Measurements from ENCODE around the gene SLC44A3. TPM values are rescaled to one million over a fixed set of nuclear protein-coding genes. Genes with fewer than 3 reads are reported as not detected.

SLC44A3 gene
- total RNA-seq, 6 experiments from 2014 or later, result 1.9 to 8.7 (median 7.4) TPM

DNA sequence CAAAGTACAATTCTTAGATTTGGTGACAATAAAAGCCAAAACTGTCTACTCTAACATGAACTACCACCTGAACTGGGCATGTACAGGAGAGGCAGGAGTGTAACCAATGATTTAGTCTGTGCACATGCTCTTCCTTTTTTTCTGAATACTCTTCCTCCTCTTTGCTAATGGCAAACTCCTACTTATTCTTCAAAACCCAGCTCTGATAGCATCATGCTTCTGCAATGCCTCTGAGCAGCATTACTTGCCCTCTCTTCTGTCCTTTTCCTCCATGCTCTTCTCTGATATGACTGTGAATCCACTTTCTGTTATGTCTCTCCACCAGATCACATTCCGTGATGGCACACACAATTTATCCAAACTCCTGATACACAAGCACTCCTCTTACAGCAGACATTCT lies 75.4 kb downstream of the SLC44A3 start:
- H3K27me3 ChIP-seq, result no peaks in the 10 kb centered on the region
- TF ChIP-seq POLR2A (IDR thresholded peaks at IDR 0.05), result no peak
- TF ChIP-seq, protein P1, sequence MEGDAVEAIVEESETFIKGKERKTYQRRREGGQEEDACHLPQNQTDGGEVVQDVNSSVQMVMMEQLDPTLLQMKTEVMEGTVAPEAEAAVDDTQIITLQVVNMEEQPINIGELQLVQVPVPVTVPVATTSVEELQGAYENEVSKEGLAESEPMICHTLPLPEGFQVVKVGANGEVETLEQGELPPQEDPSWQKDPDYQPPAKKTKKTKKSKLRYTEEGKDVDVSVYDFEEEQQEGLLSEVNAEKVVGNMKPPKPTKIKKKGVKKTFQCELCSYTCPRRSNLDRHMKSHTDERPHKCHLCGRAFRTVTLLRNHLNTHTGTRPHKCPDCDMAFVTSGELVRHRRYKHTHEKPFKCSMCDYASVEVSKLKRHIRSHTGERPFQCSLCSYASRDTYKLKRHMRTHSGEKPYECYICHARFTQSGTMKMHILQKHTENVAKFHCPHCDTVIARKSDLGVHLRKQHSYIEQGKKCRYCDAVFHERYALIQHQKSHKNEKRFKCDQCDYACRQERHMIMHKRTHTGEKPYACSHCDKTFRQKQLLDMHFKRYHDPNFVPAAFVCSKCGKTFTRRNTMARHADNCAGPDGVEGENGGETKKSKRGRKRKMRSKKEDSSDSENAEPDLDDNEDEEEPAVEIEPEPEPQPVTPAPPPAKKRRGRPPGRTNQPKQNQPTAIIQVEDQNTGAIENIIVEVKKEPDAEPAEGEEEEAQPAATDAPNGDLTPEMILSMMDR (IDR thresholded peaks at IDR 0.05), result no peak
- intact Hi-C loops (cut with DNase I), result no loop called here
- H3K4me1 ChIP-seq, result no peaks in the 10 kb centered on the region
- no peak overlapping the region for H3K27ac ChIP-seq
- H3K9me3 ChIP-seq, result no peaks in the 10 kb centered on the region
- no peak for DNase-seq
- peaks cover 1 to 54% (median 22%) of the 10 kb centered on the region in 4 donors for H3K36me3 ChIP-seq
- no peak overlapping the region for H3K4me3 ChIP-seq
- WGBS (ENCODE audit: insufficient coverage, low coverage, low lambda C conversion rate, missing lambda C conversion rate), result 80% methylated on average over 1 of the region's 1 CpG
- no peak for ATAC-seq

DNA sequence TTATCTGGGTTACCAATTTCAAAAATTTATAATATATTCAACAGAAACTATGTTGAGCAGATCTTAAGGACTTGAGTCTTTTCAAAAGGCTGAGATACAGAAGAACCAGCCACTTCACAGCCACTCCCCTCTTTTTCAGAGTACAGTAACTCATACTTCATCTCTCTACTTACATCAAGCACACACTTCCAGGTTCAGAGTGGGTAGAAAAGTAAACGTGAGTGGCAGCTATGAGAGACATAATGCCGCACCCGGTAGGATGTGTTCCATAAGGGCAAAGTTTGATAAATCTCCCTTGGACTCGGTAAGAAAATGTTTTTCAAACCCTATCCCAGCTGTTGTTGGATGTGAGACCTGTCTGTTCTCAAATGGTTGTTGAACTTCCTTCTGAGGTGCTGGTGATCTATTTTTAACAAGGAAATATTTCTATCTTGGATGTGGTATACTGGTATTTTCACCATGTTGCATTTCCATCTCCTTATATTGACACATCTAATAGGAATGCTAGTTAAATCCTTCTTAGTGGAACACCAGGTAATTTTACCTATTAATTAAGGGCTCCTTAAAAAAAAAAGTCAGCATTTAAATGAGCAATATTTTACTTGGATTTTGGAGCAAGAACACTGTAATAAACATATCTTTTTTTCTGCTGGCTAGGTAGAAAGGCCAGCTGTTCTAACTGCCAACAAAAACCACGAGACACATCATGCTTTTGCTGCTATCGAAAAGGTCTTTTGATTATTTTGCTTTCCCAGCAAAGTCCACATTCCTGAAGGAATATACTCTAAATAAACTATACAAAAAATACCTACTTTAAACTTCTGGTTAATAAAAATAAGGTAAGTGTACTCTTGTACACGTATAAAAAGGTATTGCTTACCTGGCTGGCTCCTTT lies 78.6 kb downstream of the SLC44A3 start:
- no peaks in the 10 kb centered on the region for H3K27me3 ChIP-seq
- intact Hi-C loops (cut with DNase I), result no loop called here
- no peaks in the 10 kb centered on the region for H3K4me1 ChIP-seq
- peaks cover 3 to 80% (median 27%) of the 10 kb centered on the region in 4 donors for H3K36me3 ChIP-seq
- DNase-seq (no peak), ATAC-seq (no peak)
- H3K4me3 ChIP-seq, result no peak overlapping the region
- TF ChIP-seq, protein P1 (IDR thresholded peaks at IDR 0.05), result no peak
- TF ChIP-seq POLR2A (IDR thresholded peaks at IDR 0.05), result no peak
- H3K9me3 ChIP-seq, result no peaks in the 10 kb centered on the region
- H3K27ac ChIP-seq, result no peak overlapping the region
- WGBS (ENCODE audit: insufficient coverage, low coverage, low lambda C conversion rate, missing lambda C conversion rate), result 89% methylated on average over 7 of the region's 7 CpGs

DNA sequence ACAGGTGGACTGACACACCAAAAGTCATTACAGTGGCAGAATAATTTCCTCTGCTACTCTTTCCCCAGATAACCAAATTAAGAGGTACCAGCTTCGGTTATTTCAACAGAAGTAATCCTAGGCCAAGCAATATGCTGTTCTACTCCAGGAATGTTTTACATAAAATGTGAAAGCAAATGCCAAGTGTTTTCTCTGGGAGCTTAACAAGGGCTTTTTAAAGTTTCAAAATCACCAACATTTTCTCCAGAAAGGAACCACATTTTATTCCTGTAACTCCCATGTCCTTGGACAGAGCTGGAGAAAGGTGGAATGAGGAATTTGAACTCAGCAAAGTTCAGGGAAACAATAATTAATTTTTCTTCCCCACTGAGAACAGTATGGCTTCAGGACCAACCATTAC lies 79.6 kb downstream of the SLC44A3 start:
- no peak overlapping the region for H3K27ac ChIP-seq
- DNase-seq, result no peak
- H3K27me3 ChIP-seq, result no peaks in the 10 kb centered on the region
- intact Hi-C loops (cut with DNase I), result no loop called here
- H3K4me3 ChIP-seq, result no peak overlapping the region
- H3K9me3 ChIP-seq, result no peaks in the 10 kb centered on the region
- ATAC-seq, result no peak
- peaks cover 3 to 80% (median 26%) of the 10 kb centered on the region in 4 donors for H3K36me3 ChIP-seq
- 100% methylated on average over 1 of the region's 1 CpG for WGBS (ENCODE audit: insufficient coverage, low coverage, low lambda C conversion rate, missing lambda C conversion rate)
- TF ChIP-seq, protein P1 (IDR thresholded peaks at IDR 0.05), result no peak
- no peak for TF ChIP-seq POLR2A (IDR thresholded peaks at IDR 0.05)
- no peaks in the 10 kb centered on the region for H3K4me1 ChIP-seq

DNA sequence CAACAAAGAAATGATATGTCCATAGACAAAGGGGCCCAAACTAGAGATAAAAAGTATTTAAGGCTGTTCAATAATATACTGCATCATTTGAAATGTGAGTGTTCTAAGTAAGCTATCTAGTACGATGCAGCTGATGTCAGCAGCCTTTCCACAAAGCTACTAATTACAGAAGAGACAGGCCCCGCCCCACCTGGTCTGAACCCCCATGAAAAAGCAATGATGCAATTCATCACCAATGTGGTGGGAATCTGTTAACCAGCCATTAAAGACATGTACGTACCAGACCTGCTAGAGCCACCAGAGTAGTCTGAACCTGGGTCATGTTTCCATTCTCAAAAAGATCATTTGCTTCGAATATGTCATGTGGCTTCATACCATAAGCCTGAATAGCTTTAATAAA lies 81.7 kb downstream of the SLC44A3 start:
- Histone ChIP-seq H3K4me1 (no peaks in the 10 kb centered on the region), H3K9me3 (no peaks in the 10 kb centered on the region), H3K4me3 (no peak overlapping the region), H3K36me3 (peaks cover 0 to 60% (median 16%) of the 10 kb centered on the region in 4 donors), H3K27me3 (no peaks in the 10 kb centered on the region), H3K27ac (no peak overlapping the region)
- WGBS (ENCODE audit: insufficient coverage, low coverage, low lambda C conversion rate, missing lambda C conversion rate), result 77% methylated on average over 3 of the region's 4 CpGs
- DNase-seq (no peak), ATAC-seq (no peak)
- intact Hi-C loops (cut with DNase I), result no loop called here
- no peak for TF ChIP-seq POLR2A (IDR thresholded peaks at IDR 0.05)
- TF ChIP-seq, protein P1 (IDR thresholded peaks at IDR 0.05), result no peak
